HEK293 (cell line): Measurements from ENCODE around the gene IL1B.

Source experiments
- CTCF ChIA-PET: fragments of 350-600 bp; formaldehyde crosslinking; extraction: SDS; loops from one replicate; lab custom pipeline; 2021; ENCODE audit warnings: antibody characterized with exemption; lab: Yijun Ruan, JAX
- POLR2A ChIA-PET: fragments of 300-600 bp; formaldehyde crosslinking; extraction: SDS; loops from one replicate; lab custom pipeline; 2020; ENCODE audit warnings: antibody characterized with exemption, inconsistent platforms; lab: Yijun Ruan, JAX
- H3K27ac ChIP-seq: fragments of 200-500 bp; sonication (Bioruptor generic); 2 replicates; pipeline ENCODE4 v1.5.1; 2014; ENCODE audit warnings: low read depth, low read length, control low read depth, inconsistent platforms; ENCODE audit errors: extremely low read depth
- H3K36me3 ChIP-seq, 2 experiments: fragments of 200-500 bp in 1 of 2; sonication (Bioruptor generic) in 1 of 2; 1 replicate in 1 of 2; 2 replicates in 1 of 2; pipeline ENCODE4 v1.5.1; 2014 to 2017; ENCODE audit warnings: inconsistent platforms in 2 of 2, low read length in 2 of 2; ENCODE audit not compliant: control insufficient read depth in 2 of 2, insufficient read depth in 1 of 2
- H3K4me1 ChIP-seq: fragments of 200-500 bp; sonication (Bioruptor generic); 2 replicates; pipeline ENCODE4 v1.5.1; 2014; ENCODE audit warnings: mild to moderate bottlenecking, low read length, inconsistent platforms; ENCODE audit not compliant: control insufficient read depth, insufficient read depth
- H3K4me3 ChIP-seq: 2 replicates; pipeline ENCODE4 v1.5.1; 2011; ENCODE audit warnings: low read depth, mild to moderate bottlenecking, control low read depth, low read length, moderate library complexity
- H3K9me3 ChIP-seq: fragments of 200-500 bp; sonication (Bioruptor generic); 2 replicates; pipeline ENCODE4 v1.5.1; 2014; ENCODE audit warnings: low read depth, low read length, inconsistent platforms; ENCODE audit not compliant: control insufficient read depth, insufficient read depth
- ATF2 ChIP-seq: fragments of 450-650 bp; formaldehyde crosslinking; IDR thresholded peaks from 2 replicates; pipeline ENCODE4 v1.5.1; 2016; ENCODE audit warnings: missing biosample characterization, missing genetic modification characterization, low read depth
- GLIS1 ChIP-seq: fragments of 450-650 bp; formaldehyde crosslinking; IDR thresholded peaks from 2 replicates; pipeline ENCODE4 v1.5.1; 2016; ENCODE audit warnings: missing biosample characterization, missing genetic modification characterization
- GLIS2 ChIP-seq: fragments of 450-650 bp; formaldehyde crosslinking; IDR thresholded peaks from 2 replicates; pipeline ENCODE4 v1.5.1; 2016; ENCODE audit warnings: missing biosample characterization, missing genetic modification characterization
- HOXA7 ChIP-seq: sonication (generic); formaldehyde crosslinking; IDR thresholded peaks from 2 replicates; pipeline ENCODE4 v1.8.1; 2022; ENCODE audit warnings: missing genetic modification reagents, borderline replicate concordance
- KLF10 ChIP-seq: fragments of 450-650 bp; IDR thresholded peaks from 2 replicates; pipeline ENCODE4 v1.5.1; 2018; ENCODE audit warnings: missing biosample characterization, mild to moderate bottlenecking, missing genetic modification characterization
- ZBTB21 ChIP-seq: fragments of 450-650 bp; formaldehyde crosslinking; IDR thresholded peaks from 2 replicates; pipeline ENCODE4 v1.5.1; 2017; ENCODE audit warnings: missing biosample characterization, missing genetic modification characterization
- ZBTB44 ChIP-seq: fragments of 450-650 bp; IDR thresholded peaks from 2 replicates; pipeline ENCODE4 v1.5.1; 2018; ENCODE audit warnings: missing biosample characterization, mild to moderate bottlenecking, missing genetic modification characterization
- ZNF157 ChIP-seq: fragments of 450-650 bp; formaldehyde crosslinking; IDR thresholded peaks from 2 replicates; pipeline ENCODE4 v1.5.1; 2016; ENCODE audit warnings: missing biosample characterization, missing genetic modification characterization
- ZNF16 ChIP-seq: fragments of 450-650 bp; formaldehyde crosslinking; IDR thresholded peaks from 2 replicates; pipeline ENCODE4 v1.5.1; 2016; ENCODE audit warnings: low read depth, missing biosample characterization, missing genetic modification characterization
- ZNF239 ChIP-seq: fragments of 450-650 bp; formaldehyde crosslinking; IDR thresholded peaks from 2 replicates; pipeline ENCODE4 v1.5.1; 2016; ENCODE audit warnings: missing biosample characterization, missing genetic modification characterization
- ZNF280C ChIP-seq: fragments of 450-650 bp; formaldehyde crosslinking; IDR thresholded peaks from 2 replicates; pipeline ENCODE4 v1.5.1; 2016; ENCODE audit warnings: missing biosample characterization, missing genetic modification characterization
- ZNF311 ChIP-seq: fragments of 450-650 bp; formaldehyde crosslinking; IDR thresholded peaks from 2 replicates; pipeline ENCODE4 v1.5.1; 2017; ENCODE audit warnings: missing biosample characterization, missing genetic modification characterization, borderline replicate concordance
- ZNF433 ChIP-seq: fragments of 450-650 bp; formaldehyde crosslinking; IDR thresholded peaks from 2 replicates; pipeline ENCODE4 v1.5.1; 2016; ENCODE audit warnings: missing biosample characterization, missing genetic modification characterization, low read depth
- ZNF473 ChIP-seq: fragments of 450-650 bp; formaldehyde crosslinking; IDR thresholded peaks from 2 replicates; pipeline ENCODE4 v1.5.1; 2017; ENCODE audit warnings: missing biosample characterization, missing genetic modification characterization
- ZNF610 ChIP-seq: fragments of 450-650 bp; formaldehyde crosslinking; IDR thresholded peaks from 2 replicates; pipeline ENCODE4 v1.5.1; 2016; ENCODE audit warnings: missing biosample characterization, missing genetic modification characterization, borderline replicate concordance
- ZNF621 ChIP-seq: fragments of 450-650 bp; formaldehyde crosslinking; IDR thresholded peaks from 2 replicates; pipeline ENCODE4 v1.5.1; 2017; ENCODE audit warnings: missing biosample characterization, missing genetic modification characterization
- ZNF645 ChIP-seq: fragments of 450-650 bp; formaldehyde crosslinking; IDR thresholded peaks from 2 replicates; pipeline ENCODE4; 2016; ENCODE audit warnings: missing biosample characterization, missing genetic modification characterization
- ZNF654 ChIP-seq: fragments of 450-650 bp; formaldehyde crosslinking; IDR thresholded peaks from 2 replicates; pipeline ENCODE4 v1.5.1; 2016; ENCODE audit warnings: low read depth, missing biosample characterization, missing genetic modification characterization
- ZNF707 ChIP-seq: fragments of 450-650 bp; formaldehyde crosslinking; IDR thresholded peaks from 2 replicates; pipeline ENCODE4 v1.5.1; 2016; ENCODE audit warnings: missing biosample characterization, missing genetic modification characterization
- ZNF776 ChIP-seq: fragments of 450-650 bp; formaldehyde crosslinking; IDR thresholded peaks from 2 replicates; pipeline ENCODE4 v1.5.0; 2017; ENCODE audit warnings: missing biosample characterization, missing genetic modification characterization, borderline replicate concordance
- ZNF830 ChIP-seq: fragments of 450-650 bp; IDR thresholded peaks from 2 replicates; pipeline ENCODE4 v1.5.0; 2018; ENCODE audit warnings: missing biosample characterization, missing genetic modification characterization, low read depth, mild to moderate bottlenecking, moderate library complexity
- ZSCAN5A ChIP-seq: fragments of 450-650 bp; formaldehyde crosslinking; IDR thresholded peaks from 2 replicates; pipeline ENCODE4 v1.5.1; 2016; ENCODE audit warnings: missing biosample characterization, missing genetic modification characterization

IL1B gene

GRCh38 chr2:112819081-112819480 lies 17.5 kb downstream of the IL1B start (continued):
- TF ChIP-seq GLIS1 (tag by site-specific recombination) (no peak), ZBTB44 (tag by site-specific recombination) (no peak), ZNF830 (tag by site-specific recombination) (no peak), ZNF473 (tag by site-specific recombination) (no peak), GLIS2 (tag by site-specific recombination) (no peak), ZSCAN5A (tag by site-specific recombination) (no peak), ZNF654 (tag by site-specific recombination) (no peak)

- H3K4me3 ChIP-seq, result no peak overlapping the region
- CTCF ChIA-PET, result interaction anchor here (0.6 to 1.8 kb wide), 4 partner anchors 17 to 109 kb away, joined by 3 to 4 read pairs (median 3); no protein-coding TSS in a partner anchor
- POLR2A ChIA-PET, result no interaction called here
- no peaks in the 10 kb centered on the region for H3K36me3 ChIP-seq
- no peaks in the 10 kb centered on the region for H3K4me1 ChIP-seq
- TF ChIP-seq ZBTB21 (tag by site-specific recombination) (no peak), ZNF776 (tag by site-specific recombination) (no peak), HOXA7 (CRISPR knock-in tag) (no peak), ZNF157 (no peak), ZNF239 (tag by site-specific recombination) (no peak), ZNF645 (tag by site-specific recombination) (no peak), ATF2 (no peak), ZNF433 (tag by site-specific recombination) (no peak), ZNF621 (tag by site-specific recombination) (no peak), ZNF707 (tag by site-specific recombination) (no peak)
- no peaks in the 10 kb centered on the region for H3K9me3 ChIP-seq
- H3K27ac ChIP-seq, result no peak overlapping the region
These were observed 18.3 kb downstream of the IL1B start for GRCh38 chr2:112818094-112818902.

- Histone ChIP-seq H3K4me3 (no peak overlapping the region), H3K36me3 (no peaks in the 10 kb centered on the region), H3K4me1 (no peaks in the 10 kb centered on the region), H3K27ac (no peak overlapping the region), H3K9me3 (no peaks in the 10 kb centered on the region)
- ChIA-PET POLR2A (no interaction called here), CTCF (interaction anchor here (0.6 to 1.8 kb wide), 2 partner anchors 67 to 696 kb away, joined by 3 to 4 read pairs; no protein-coding TSS in a partner anchor)
- TF ChIP-seq ZNF610, result no peak
- TF ChIP-seq GLIS2 (tag by site-specific recombination), result no peak
- no peak for TF ChIP-seq KLF10 (tag by site-specific recombination)
- TF ChIP-seq ZNF280C, result no peak
- TF ChIP-seq ZNF16 (tag by site-specific recombination), result no peak
- no peak for TF ChIP-seq ZNF311 (tag by site-specific recombination)
These were observed 19.4 kb downstream of the IL1B start for GRCh38 chr2:112817082-112817689.
